HG02588 (cell line): ENCODE data around the gene EXOC4.
"Not testable (repeated sequence)": the region's sequence is repeated elsewhere in the genome, so short reads cannot be mapped to it uniquely, and the experiment has no call there.

ENCODE experiments used
- ATAC-seq: cut with Tn5 transposase; IDR thresholded peaks from one replicate; pipeline ENCODE4 v1.9.1; 2021; ENCODE audit warnings: mild to moderate bottlenecking, moderate library complexity; ENCODE audit not compliant: unreplicated experiment

EXOC4 gene

GRCh38 chr7:133957845-133958244 is 705.0 kb downstream of the EXOC4 start:
- no peak for ATAC-seq

- ATAC-seq: no peak
Observed at GRCh38 chr7:133958822-133959221, 705.9 kb downstream of the EXOC4 start.

GRCh38 chr7:133959505-133959904 is 706.6 kb downstream of the EXOC4 start:
- no peak for ATAC-seq

DNA sequence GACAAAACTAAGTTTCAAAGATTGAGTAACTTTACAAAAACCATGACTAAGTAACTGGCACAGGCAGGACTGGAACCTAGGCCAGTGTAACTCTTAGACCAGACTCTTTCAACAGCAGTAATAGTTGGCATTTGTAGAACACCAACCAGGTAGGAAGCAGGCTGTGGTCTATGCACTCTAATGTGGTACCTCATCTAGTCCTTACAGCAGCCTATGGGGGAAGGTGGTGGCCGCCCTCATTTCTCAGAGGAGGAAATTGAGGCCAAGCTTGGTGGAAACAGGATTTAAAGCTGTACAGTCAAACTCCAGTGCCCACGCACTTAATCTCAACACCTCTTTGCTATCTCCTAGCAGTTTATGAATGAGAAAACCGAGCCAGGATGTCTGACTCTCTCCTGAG is 708.8 kb downstream of the EXOC4 start:
- ATAC-seq: no peak

- no peak for ATAC-seq
Observed at GRCh38 chr7:133962646-133963045, 709.8 kb downstream of the EXOC4 start.

DNA sequence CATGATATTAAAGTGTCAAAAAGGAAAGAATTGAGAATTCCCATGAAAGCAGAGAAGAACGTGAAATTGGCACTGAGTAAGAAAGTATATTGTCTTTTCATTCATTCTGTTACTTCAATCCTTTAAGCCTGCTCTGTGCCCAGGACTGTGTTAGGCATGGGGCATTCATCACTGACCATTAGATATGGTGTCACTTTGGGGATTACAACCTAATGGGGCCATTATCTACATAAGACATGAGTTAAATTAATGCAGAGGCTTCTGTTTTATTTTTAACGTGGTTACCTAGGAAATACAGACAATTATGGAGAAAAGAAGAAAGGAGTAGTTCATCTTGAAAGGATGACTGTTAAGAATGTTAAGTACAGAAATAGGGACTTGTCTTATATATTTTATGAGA is 710.8 kb downstream of the EXOC4 start:
- ATAC-seq: no peak

- no peak for ATAC-seq
Observed at GRCh38 chr7:133971625-133972024, 718.7 kb downstream of the EXOC4 start.

DNA sequence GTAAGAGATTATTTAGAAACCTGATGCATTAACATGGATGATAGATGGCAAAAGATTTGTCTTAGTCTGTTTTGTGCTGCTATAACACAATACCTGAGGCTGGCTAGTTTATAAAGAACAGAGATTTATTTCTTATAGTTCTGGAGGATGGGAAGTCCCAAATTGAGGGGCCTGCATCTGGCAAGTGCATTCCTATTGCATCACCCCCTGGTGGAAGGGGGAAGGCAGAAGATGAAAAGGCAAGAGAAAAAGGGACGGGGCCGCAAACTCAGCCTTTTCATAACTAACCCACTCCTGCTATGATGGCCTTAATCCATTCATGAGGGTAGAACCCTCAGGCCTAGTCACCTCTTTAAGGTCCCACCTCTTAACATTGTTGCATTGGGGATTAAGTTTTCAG is 720.8 kb downstream of the EXOC4 start:
- ATAC-seq: no peak

DNA sequence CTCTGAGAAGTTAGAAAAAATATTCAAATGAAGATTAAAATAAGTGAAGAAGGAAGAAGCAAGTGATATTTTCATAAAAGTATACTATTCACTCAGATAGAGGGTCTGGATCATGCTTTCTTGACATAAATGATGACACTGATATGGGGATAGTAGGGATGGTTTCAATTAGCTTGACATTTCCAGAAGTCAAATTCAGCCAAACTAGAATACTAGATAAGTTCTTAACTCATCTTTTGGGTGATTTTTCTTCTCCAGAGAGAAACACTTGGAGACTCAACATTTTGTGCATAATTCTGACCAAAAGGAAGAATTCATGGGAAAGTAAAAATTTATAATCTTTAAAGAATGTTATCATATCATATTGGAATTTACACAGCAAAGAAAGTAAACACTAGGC is 722.3 kb downstream of the EXOC4 start:
- no peak for ATAC-seq

GRCh38 chr7:133976140-133976539 is 723.3 kb downstream of the EXOC4 start:
- no peak for ATAC-seq

DNA sequence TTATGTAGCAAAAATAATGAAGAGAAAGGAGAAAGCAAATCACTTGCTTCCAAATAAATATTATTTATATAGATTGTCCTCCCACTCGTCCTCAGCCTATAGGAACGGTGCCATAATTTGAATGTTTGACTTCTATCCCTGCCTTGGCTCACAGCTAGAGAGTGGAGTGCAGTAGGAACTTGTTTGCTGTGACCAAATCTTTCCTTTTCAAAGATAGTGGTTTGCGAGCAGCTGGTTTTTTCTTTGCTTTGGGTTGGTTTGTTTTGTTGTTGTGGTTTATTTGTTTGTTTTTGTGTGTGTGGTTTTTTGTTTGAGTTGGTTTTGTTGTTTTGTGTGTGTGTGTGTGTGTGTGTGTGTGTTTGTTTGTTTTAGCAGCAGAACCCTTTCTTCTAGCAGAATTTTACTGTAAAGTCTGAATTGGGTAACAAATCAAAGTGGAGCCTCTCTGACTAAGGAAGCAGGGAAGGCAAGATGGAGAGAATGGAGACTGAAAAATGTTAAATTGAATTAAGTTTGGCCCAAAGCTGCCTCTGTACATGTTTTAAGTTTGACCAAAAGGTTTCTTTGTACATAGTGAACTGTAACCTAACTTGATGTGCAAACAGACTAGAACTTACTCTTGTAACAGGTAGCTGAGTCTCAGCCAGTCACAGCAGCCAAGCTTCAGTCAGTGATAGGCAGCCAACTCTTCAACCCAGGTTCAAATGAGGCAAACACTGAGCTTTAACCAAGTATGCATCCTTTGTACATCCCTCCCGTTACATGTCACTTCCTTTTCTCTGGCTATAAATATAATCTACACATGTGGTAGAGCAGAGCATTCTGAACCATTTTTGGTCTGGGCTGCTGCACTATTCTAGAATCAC is 724.8 kb downstream of the EXOC4 start:
- no peak for ATAC-seq

- ATAC-seq: no peak
Observed at GRCh38 chr7:133978502-133979295, 725.8 kb downstream of the EXOC4 start.

DNA sequence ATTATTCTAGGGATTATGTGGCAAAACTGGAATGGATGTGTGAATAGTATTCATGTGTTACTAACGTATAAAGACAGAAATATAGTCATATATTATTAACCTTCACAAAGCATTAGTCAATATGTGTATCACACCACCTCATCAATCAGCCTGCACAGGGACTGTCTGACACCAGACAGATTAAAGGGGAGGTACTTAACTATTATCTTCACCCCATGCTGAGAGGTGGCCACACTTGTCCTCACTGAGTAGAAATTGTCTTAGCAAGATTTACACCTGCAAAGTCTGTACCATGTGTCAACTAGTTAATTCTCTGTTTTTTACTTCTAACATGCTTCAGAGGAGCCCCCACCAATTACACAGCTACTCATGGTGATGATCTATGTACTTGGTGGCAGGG is 727.9 kb downstream of the EXOC4 start:
- no peak for ATAC-seq

- no peak for ATAC-seq
Observed at GRCh38 chr7:133983685-133984419, 731.0 kb downstream of the EXOC4 start.

DNA sequence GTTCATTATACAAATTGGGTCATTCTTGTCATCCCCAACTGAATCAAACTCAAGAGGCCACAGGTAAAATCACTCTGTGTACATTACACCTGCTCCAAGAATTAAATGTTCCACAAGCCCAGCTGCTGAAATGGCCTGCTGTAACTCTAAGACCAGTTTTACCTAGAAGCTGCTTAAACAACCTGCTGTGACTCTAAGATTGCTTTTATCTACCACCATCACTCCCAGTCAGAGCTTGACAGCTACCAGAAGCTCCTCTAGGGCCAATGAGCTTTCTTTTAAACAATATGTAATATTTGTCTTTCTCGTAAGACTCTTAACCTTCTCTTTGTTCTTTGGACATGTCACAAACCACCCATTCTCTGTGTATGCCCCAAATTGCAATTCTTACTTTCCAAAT is 732.4 kb downstream of the EXOC4 start:
- ATAC-seq: no peak

DNA sequence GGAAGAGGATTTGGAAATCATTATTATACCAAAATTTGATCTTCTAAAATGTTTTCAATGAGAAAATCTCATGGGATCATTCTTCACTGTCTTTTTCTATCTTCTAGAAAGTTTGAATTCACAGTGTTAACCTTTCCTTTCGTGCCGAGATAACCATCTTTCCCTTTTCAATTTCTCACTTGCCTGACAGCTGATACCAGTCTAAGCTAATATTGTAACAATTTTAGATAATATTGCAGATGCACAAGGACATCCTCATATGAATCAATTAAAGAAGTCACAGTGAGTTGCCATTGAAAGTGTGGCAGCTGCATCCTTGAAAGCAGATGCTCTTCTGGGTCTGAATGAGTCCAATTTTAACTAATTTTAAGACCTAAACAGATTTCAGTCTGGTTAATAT is 734.7 kb downstream of the EXOC4 start:
- no peak for ATAC-seq

DNA sequence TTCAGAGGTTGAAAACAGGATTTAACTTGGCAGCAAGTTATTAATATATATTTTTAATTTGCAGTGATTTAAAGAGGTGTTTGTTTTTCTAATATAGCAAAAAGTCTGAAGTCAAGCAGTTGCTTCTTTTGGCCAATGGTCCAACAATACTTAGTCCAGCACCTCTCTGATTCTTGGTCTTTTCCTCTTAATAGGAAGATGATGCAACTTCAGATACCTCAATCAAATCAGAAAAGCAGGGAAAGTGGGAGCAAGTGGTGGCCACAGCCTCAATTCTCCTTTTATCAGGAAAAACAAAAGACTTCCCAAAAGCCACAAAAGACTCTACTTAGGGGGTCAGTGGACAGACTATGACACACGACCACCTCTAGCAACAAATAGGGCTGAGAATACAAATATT is 740.7 kb downstream of the EXOC4 start:
- ATAC-seq: no peak

- ATAC-seq: not testable (repeated sequence)
Observed at GRCh38 chr7:133994100-133994499, 741.2 kb downstream of the EXOC4 start.

DNA sequence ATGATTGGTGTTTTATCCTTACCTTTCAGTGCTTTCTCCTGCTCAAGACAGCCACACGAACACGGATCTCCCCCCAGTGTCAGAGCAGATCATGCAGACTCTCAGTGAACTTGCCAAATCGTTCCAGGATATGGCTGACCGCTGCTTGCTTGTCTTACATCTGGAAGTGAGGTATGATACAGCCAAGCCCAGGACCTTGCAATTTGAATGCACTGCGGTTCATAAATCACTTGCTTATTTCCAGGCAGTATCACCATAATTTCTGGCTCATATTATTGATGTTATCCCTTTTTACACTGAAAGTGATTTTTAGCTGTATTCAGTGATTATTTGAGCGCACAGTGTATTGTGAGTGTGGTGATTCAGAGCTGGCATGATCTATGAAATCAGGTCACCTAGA is 744.6 kb downstream of the EXOC4 start:
- no peak for ATAC-seq

GRCh38 chr7:133999178-133999577 is 746.3 kb downstream of the EXOC4 start:
- ATAC-seq: no peak

GRCh38 chr7:134004829-134005505 is 752.1 kb downstream of the EXOC4 start:
- ATAC-seq: no peak
